GM19438 (cell line): ENCODE results near the gene PTPN13.

Experiments
- ATAC-seq: cut with Tn5 transposase; IDR thresholded peaks from one replicate; pipeline ENCODE4 v1.9.1; 2021; ENCODE audit warnings: low read depth; ENCODE audit not compliant: unreplicated experiment

Gene PTPN13

DNA sequence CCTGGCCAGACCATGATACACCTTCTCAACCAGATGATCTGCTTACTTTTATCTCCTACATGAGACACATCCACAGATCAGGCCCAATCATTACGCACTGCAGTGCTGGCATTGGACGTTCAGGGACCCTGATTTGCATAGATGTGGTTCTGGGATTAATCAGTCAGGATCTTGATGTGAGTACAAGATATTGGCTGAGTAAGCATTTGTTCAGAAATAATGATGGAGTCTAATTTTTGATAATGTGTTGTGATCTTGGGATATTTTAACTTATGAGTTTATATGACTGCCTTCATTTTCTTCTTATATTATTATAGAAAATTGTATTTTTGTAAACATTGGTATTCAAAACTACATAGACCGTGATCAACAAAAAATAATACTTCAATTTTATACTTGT is 215.7 kb downstream of the PTPN13 start:
- no peak for ATAC-seq

DNA sequence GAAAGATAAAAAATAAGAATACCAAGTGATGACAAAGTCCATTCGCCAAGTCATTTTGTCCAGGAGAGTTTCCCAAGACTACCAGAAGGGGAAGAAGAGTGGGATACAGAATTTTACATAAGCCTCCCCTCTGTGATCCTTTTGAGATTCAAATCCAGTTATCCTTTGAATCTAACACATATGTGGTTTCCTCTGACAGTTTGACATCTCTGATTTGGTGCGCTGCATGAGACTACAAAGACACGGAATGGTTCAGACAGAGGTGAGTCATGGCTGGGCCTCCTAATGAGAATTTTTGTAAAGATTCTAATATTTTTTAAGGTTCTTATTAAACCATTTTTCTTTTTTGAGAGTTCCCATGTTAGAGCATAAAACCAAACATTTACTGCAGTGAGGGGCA is 216.7 kb downstream of the PTPN13 start:
- no peak for ATAC-seq

DNA sequence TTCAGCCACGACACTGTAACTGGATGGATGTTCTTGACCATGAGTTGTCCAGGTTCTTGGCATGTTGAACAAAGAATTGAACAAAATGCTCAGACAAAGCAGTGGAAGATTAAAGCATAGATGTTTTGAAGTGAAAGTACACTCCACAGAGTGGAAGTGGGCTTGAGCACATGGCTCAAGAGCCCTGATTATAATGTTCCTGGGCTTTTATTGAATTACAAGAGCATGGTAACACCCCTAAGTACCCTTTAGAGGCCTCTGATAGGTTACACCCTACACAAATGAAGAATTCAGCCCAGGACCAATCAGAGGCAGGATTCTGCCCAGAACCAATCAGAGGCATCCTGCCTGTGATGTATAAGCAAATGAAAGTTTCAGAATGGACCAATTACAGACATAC is 221.5 kb downstream of the PTPN13 start:
- no peak for ATAC-seq

DNA sequence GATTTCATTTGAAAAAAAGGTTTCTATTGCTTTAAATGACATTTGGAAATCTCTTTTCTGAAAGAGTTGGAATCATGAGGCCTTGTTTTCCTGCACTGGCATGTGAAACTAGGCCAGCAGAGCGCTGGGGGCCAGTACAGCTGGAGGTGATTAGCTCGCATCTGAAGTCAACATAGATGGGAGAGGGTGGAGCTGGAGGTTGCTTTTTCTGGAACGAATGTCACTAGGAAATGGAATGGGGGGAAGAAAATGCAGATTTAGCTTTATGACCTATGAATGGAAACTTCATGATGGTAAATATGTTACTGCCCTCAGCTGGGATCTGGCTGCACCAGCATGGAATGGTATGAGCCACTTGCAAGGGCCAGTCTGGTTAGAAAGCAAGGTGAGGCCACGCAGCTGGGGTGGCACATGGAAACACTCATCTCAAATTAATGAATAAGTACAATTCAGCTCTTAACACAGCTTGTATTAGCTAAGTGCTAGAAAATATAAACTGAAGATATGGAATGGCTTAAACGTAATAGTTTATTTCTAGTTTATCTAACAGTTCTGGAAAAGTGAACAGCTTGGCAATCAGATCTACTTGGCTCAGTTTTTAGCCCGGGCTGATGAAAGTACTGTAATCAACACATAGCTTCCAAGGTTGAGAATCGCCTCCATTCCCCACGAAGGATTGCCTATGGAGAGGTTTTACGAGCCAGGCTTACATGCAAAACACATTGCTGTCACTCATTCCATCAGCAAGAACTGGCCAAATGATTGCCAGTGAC is 222.6 kb downstream of the PTPN13 start:
- no peak for ATAC-seq

DNA sequence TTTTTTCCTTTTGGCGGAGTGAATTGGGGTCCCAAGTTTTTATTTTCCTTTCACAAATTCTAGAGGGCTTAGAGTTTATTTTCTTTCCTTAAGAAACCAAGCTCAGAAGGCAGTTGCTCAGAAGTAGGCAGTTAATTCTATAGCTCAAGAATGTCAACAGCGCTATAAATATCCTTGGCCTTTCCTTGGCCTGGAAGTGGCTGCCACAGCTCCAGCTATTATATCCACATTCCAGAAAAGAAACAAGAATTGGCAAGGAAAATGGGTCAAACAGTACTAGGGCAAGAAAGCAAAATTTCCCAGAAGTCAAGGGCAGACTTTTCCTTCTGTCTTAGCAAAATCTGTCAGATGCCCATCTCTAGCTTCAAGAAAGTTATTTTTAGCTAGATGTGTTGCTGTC is 224.1 kb downstream of the PTPN13 start:
- ATAC-seq: no peak

DNA sequence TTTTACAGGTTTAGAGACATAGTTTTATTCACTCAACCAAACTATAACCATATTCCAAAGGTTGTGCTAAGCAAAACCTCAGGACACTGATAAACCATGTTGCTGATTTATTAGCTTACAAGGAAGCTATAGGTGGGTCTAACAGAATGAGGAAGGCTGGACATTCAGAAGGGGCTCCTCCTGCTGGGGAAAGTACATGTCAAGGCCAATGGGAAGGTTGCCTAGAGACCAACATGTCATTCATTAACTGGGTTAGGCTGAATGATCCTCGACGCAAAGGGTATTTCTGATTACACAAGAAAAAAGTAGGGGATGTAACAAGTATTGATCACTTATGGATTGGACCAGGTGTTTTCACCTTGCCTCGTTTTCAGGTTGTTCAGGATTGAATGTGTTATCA is 224.7 kb downstream of the PTPN13 start:
- ATAC-seq: no peak

DNA sequence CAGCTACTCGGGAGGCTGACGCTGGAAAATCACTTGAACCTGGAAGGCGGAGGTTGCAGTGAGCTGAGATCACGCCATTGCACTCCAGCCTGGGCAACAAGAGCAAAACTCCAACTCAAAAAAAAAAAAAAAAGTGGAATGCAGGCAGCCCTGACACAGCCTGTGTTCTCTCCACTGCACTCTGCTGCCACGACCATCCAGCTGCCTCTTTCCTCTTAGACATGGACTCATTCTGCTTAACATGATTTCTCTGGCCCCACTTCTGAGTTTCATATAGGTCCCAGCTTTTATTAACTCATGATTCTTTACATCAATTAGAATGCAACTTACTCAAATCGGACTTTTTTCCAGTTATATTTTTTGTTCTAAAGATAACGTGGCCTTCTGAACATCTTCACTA is 225.4 kb downstream of the PTPN13 start:
- no peak for ATAC-seq

DNA sequence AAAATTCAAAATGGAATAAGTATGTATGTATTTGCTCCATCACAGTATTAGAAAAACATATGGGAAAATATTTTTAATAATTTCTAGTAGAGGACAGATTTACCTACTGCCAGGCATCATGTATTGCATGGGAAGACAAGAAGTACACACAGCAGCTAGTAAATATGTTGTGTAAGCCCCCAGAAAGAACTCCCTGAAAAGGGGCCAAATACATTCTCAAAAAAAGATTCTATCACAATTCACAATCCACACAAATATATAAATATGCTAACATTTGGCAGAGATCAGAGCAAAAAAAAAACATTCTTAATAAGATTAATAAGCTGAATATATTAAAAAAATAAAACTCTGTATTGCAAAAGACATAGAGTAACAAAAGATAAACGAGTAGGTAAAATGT is 227.0 kb downstream of the PTPN13 start:
- ATAC-seq: no peak

DNA sequence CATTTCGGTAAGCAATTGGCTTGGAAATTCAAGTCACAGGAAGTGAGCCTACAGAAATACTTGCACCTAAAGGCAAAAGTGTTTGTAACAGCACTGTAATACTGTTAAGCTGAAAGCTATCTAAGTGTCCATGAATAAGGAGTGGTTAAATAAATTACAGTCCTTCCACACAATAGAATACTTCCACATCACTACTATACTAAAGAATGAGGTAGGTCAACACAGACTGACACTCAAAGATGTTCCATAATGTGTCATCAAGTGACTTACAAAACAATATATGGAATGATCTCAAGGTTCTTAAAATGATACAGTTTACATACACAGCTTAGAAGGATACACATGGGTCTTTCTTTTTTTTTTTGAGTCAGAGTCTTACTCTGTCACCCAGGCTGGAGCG is 228.0 kb downstream of the PTPN13 start:
- ATAC-seq: no peak

DNA sequence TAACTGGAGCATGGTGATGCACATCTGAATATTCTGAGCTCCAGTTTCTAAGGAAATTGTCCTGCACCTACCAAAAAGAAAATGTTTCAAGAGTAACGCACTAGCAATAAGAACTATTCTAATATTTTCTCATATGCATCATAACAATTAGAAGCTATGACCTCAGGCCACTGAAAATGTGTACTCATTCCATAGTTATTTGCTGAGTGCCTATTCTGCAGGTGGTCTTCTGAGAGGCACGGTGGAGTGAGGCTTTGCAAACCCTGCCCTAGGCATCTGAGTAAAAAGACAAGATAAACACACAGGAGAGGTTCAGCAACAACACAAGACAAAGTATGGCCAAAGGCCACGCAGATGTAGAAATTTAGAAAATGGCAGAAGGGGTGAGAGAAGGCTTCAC is 231.4 kb downstream of the PTPN13 start:
- ATAC-seq: no peak

DNA sequence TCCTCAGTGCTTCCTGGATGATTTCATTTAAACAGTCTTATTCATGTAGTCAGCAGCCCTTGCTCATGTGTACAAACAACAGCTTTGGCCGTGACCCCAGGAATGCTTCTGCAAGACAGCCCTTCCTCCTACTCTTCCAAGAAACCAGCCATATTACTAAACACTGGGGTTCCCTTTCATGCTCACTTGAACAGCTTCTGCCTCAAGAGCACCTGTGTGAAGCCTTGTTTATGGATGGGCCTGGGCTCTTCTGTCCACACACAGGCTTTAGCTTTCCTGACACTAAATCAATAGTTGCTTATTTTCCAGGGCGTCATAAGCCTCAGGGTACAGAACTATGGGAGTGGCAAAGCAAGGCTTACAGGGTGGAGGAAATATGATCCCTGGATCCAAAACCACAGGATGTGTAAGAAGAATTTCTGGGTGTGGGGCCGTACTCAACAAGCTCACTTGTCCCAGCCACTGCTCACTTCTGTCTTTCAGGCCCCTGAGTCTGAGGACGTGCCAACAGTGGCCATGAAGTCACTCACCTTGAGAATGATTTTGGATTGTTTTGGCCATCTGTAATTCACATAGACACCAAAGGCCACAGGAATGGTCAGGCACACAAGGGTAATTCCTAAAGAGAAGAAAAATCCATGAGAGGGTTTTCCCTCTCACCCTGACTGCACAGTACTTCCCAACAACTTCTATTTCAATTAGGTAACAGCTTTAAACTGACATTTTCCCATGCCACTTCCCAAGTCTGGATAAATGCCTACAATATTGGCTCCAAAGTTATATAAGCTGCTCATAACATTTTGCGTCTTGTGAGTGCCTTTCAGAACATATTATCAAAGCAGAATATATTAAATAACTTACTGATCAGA is 237.4 kb downstream of the PTPN13 start:
- ATAC-seq: no peak

DNA sequence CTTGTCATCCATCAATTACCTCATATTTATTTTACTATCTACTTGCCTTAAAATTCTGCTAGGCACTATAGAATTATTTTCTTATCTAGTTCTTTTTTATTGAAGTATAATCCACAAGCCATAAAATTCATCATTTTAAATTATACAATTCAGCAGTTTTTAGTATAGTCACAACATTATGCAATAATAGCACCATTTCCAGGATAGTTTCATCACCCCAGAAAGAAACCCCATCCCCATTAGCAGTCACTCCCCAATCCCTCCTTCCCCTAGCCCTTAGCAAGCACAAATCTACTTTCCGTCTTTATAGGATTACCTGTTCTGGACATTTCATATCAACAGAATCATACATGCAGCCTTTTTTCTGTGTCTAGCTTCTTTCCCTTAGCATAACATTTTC is 239.5 kb downstream of the PTPN13 start:
- no peak for ATAC-seq

DNA sequence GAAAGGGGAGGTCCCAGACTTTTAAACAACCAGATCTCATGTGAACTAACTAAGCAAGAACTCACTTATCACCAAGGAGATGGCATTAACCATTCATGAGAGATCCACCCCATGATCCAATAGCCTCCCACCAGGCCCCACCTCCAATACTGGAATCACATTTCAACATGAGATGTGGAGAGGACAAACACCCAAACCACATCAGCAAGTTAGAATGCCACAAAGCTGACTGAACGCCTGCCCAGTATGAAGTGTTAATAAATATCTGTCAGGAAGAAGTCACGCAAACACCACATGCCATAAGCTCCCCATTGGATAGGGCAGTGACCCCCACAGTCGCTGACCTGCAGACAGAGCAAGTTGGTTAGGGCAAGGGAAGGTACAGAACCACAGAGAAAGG is 240.8 kb downstream of the PTPN13 start:
- no peak for ATAC-seq

DNA sequence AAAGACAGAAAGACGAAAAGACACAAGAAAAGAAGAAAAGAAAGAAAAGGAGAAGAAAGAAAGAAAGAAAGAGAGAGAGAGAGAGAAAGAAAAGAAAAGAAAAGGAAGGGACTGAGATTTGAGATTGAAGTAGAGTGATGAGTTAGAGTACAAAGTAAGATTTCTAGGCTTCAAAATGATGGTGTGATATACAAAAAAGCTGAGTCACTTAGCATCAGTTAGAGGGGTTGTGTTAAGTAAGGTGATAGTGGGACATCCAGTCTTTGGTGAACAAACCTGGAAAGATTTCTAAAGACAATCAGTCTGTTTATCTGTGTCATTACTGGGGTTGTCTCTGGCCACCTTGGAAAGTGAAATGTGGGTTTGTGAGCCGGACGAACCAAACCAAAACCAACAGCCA is 241.6 kb downstream of the PTPN13 start:
- ATAC-seq: no peak

DNA sequence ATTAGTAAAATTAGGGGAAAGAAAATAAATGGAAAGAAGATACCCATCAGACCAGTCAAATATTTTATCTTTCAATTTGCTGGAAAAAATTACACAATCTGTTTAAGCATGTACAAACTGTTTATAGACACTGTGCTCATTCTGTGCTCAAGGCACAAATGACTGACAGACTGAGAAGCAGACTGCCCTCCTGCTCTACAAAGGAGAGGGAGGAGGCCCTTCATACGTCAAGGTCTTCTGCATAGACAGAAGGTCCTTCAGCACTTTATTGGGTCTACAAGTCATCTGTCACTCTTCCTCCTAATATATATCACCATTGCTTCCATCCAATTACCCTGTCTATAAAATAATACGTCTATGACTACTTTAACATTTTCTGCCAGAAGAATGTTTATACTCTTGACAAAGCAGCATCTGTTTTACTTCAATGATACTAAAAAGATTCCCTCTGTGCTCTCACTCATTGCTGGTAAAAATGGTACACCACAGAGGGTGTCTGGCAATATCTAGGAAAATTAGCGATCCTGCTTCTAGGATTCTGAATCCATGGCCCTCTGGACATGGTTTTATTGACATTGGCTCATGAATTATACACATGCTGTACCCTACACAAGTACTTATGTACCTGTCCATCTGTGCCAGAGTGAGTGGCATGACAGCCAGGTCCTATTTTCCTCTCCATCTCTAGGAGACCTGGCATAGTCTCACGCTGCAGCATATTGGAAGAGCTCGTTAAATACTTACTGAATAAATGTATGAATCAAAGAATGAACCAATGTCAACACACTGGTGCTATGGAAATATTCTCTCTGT is 243.8 kb downstream of the PTPN13 start:
- no peak for ATAC-seq

DNA sequence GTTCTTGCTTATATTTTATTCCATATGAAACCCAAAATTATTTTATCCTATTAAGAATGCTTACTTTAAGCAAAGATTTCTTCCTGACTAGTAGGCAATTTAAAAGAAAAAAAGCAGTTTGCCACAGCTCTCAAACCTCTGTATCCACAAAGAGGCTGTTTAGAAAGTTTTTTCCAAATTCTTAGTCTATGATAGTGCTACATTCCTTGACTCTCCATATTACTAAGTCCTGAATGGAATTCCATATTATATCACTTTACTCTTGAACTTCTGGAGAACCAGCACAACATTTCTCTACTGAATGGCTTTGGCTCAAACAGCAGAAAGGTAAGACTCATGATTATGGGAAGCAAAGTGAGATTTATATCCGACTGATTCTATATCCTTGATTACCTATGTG is 246.7 kb downstream of the PTPN13 start:
- no peak for ATAC-seq

DNA sequence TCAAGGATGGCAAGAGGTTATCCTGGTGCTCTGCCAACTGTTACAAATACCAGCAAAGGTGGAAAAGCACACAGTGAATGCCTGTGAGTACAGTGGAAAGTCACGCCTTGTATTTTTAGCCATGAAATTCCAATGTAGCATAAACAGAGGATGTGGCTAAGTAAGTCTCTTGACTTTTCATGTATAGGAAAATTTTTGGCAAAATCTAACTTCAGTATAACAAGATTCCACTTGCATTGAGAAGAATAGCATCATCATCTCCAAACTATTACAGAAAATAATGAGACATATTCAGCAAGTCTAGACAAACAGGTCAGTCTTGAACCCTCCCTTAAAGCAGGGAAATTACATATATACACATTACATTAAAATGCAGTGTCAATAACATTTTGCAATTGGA is 247.2 kb downstream of the PTPN13 start:
- no peak for ATAC-seq

DNA sequence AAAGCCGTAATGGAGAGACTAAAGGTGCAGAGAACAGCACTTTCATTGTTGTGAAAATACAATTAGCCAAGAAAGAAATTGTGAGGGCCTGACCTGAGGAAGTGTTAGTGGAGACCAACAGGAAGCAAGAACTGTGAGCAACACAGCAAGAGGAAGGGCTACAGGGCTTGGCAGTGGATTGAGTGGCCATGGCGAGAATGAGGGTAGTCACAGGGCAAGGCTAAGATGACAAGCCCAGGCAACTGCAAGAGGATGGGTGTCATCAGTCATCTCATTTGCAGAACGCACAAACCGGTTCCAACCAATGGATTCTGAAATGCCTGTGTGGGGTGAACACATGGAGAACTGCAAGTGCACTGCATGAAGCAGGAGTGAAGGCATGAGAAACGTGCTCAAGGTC is 251.5 kb downstream of the PTPN13 start:
- ATAC-seq: no peak

DNA sequence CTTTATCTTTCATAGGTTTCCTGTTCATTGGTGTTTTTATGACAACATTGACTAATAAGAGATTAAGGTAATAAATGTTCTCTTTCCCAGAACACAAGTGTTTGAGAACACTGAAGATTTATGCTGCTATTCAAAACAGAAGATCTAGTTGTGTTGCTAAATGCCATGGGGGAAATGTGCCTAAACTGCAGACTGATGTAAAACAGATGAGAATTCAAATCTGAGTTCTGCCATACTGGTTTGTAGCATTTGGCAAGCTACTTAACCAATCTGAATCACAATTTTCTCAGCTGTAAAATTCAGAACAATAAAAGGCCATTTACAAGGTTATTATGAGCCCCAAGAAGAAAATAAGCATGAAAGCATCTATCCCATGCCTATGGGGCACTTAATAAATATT is 252.8 kb downstream of the PTPN13 start:
- ATAC-seq: no peak

DNA sequence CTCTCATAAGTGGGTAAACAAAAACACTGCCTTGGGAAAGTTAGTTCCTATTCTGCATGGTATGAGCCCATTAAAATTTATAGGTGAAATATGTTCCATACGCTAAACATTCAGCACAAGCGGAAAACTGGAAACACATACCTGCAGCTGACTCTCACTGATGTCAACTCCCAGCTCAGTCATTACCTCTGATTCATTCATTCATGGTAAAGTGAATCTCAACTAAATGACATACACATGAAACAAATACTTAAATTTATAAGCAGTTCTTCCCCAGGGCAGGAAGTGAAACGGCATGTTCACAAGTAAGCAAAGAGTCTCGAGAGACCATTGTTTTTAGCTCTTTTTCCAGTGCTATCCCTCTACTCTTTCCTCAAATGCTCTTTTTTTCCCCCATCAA is 253.5 kb downstream of the PTPN13 start:
- no peak for ATAC-seq

DNA sequence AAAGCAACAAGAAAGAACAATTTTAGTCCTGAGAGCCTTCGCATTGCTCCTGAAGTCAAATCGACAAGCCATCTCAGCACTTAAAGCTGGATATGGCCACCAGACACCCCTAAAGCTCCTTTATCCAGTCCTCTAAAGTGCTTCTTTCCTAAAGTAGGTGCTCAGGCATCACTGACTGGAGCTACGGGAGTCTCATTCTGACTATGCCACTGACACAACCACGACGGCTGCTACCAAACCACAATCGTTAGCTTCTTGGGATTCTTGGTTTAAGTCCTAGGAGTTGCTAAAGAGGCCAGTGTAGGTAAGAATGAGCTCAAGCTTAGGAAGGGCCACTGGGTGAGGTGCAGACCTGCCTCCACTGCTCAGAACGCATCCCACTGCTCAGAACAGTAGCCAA is 254.0 kb downstream of the PTPN13 start:
- no peak for ATAC-seq
